Amniotic stem cell (primary cell): Measurements from ENCODE around the gene BCL11A.

Experiments used
- DNase-seq: peaks from one replicate; lab custom pipeline; 2025; lab: John Stamatoyannopoulos, UW

The BCL11A gene

GRCh38 chr2:60505880-60506260 lies 47.6 kb downstream of the BCL11A start:
- no peak for DNase-seq

DNA sequence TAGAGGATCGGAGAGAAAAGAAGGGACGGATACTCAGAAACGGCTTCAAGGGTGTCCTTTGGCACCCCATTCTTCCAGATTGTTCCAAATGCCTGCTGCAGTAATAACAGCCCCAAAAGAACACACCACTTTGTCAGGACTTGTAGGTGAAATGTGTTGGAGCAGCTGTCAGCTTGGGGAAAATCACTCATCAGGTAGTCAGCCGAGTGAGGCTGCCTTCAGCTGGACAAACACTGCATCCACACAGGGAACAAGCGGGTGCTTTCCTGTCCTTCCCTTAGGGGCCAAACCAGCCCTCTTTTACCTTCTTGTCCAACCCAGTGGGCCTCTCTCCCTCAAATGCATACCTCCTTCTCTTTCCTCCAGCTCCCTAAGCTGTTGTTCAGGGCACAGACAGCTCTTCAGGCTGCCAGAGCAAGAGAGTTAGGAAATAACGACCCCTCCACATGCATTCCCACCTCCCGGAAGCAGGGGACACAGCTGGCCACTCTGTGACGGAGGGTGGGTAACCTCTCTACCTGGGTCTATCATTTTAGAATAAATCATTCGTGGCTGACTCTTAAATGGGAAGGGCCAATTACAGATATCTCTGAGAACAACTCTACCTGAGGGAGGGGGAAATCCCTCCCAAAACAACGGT lies 48.1 kb downstream of the BCL11A start:
- no peak for DNase-seq

DNA sequence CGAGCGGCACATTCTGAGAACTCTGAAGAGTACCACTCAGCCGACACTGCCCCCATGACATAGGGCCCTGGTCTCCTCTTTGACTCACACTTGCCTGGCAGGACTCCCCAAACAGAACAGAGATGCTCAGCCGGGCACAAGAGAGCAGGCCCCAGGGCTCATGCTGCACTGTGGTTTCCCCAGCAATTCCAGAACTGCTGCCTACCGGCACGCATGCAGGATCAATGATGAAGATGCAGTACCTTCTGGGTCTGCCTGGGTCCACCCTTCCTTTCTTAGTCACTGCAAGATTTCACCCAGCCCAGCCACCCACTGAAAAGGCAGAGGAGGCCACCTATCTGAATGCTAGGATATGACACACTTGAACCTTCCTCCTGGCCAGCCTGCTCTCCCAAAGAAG lies 49.4 kb downstream of the BCL11A start:
- DNase-seq: no peak

GRCh38 chr2:60502144-60502543 lies 51.3 kb downstream of the BCL11A start:
- no peak for DNase-seq

GRCh38 chr2:60500861-60501260 lies 52.6 kb downstream of the BCL11A start:
- no peak for DNase-seq

GRCh38 chr2:60499651-60500265 lies 53.7 kb downstream of the BCL11A start:
- no peak for DNase-seq

- no peak for DNase-seq
Observed at GRCh38 chr2:60498816-60499429, 54.5 kb downstream of the BCL11A start.

- DNase-seq: no peak
Observed at GRCh38 chr2:60498127-60498815, 55.2 kb downstream of the BCL11A start.

GRCh38 chr2:60497500-60497899 lies 56.0 kb downstream of the BCL11A start:
- DNase-seq: no peak

- DNase-seq: no peak
Observed at GRCh38 chr2:60496956-60497355, 56.5 kb downstream of the BCL11A start.

DNA sequence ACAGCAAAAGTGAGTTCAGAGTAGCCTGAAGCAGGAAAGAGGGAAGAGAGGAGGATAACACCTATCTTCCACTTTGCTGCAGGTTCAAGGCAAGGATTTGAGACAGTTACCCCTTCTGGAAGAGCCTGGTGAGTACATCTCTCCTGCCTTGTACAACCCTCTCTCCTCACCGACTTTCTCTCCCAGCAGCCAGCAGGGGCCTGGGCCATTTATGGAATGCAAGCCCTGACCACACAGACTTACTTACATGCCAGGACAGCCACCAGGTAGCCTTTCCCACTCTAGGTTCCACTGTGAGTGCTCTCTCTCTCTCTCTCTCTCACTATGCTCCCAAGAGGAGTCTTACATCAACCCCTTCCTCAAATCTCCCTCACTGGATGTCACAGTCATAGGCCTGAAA lies 57.0 kb downstream of the BCL11A start:
- DNase-seq: no peak

- DNase-seq: no peak
Observed at GRCh38 chr2:60495041-60495625, 58.3 kb downstream of the BCL11A start.

- DNase-seq: no peak
Observed at GRCh38 chr2:60493804-60494387, 59.6 kb downstream of the BCL11A start.

DNA sequence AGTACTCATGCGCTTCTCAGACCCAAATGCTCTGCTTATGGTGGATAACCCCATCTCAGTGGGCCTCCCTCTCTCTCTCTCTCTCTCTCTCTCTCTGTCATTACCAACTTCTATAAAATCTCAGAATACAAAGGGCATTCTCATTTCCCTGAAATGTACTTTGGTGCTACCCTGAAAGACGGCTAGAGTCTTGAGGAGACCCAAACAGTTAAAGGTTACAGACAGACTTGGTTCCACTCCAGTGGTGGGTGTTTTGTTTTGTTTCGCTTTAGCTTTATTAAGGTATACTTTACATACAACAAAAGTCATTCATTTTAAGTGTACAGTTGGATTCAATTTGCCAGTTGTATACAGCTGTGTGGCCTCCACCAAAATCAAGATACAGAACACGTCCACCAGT lies 60.9 kb downstream of the BCL11A start:
- no peak for DNase-seq

DNA sequence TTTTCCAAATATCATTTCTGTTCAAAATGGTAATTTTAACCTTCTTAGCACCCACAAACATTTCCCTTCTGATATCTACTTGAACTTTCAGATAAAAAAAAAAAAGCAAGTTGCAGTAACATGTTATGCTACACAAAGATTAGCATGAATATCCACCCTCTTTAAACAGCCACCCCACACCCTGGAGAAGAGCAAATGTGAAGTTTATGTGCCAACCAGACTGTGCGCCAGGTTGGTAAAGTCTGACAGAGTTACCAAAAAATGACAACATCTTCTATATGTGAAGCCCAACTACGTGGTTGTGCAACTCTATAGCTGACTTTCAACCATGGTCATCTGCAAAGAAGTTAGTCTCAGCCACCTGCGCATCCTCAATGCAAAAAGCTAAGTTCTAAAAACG lies 62.6 kb downstream of the BCL11A start:
- no peak for DNase-seq

DNA sequence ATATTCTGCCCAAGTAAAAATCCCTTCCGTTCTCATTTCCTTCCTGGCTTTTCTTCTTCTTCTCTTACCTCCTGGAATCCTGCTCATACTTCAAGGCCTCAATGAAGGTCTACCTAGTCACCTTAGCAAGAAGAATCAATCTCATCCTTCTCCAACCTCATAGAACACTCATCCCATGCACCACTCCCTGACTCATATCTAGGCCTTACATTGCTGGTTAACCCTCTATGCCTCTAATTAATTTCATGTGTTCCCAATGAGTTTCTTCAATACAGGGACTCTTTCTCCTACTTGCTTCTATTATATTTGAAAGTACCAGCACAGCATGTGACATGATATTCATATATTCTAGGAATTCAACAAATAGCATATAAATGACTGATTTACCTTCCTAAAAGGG lies 63.0 kb downstream of the BCL11A start:
- DNase-seq: no peak

DNA sequence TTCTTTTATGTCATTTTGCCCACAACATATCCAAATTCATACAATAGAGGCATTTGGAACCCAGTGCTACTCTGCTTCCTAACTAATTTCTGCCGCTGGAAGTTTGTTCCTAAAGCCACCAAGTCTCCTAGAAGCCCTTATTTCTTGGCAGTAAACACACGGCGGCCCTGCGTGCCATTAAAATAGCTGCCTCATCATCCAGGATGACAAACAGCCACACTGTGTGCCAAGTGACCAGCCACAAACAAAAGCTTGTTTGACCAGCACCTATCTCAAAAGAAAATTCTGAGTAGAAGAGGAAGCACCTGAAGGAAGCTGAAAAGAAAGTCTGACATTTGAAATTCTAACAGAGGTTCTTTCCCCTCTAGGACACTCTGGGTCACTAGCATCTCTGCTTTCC lies 64.2 kb downstream of the BCL11A start:
- DNase-seq: no peak

GRCh38 chr2:60488291-60488690 lies 65.2 kb downstream of the BCL11A start:
- DNase-seq: no peak

DNA sequence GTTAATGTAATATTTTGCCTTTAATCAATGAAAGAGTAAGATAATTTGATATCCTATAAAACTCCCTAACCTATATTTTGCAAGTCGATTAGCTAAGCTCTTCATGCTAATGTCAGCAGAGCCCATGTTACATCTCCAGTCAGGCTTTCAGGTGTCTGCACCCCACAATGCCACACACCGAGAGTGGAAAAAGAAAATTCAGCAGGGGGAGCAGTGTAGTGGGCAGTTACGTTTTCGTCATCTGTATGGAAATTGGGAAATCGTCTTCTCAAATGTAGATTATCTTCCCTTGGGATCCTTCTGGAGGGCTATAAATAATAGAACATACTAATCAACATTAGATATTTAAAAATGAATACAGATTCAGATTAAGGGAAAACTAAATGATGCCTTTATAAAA lies 66.3 kb downstream of the BCL11A start:
- no peak for DNase-seq

DNA sequence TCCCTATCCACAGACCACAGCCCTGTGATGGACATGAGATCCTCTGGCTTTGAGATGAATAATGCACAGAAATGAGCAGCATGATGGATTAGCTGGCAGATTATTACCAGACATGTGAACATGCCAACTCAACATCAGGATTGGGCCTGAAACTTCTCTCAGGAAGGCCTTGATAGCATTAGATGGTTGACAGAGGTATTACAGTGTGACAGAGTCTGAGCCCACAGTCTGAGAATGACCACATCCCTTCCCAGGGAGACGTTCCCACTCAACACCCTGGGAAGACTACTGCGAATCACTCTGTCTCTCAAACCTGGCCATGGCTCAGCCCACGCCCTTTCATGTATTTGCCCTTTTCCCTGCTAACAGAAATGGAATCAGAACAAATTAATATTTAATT lies 66.9 kb downstream of the BCL11A start:
- DNase-seq: no peak

DNA sequence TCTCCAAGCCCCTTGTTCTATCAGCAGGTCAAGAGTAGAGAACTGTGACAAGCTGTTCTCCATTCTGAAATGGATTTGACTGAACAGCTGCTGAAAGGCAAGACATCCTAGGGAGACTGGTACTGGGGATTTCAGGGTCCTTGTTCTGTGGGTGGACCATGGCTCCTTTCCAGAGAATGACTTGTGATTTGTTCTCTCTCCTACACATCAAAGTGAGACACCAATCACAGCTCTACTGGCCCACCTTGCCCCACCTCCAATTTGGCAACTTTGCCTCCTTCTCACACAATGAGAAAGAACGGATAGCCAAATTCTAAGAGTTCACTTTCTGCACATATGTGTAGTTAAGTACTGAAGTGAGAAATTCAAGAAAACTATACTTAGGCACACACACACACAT lies 67.4 kb downstream of the BCL11A start:
- DNase-seq: no peak

GRCh38 chr2:60485550-60485949 lies 67.9 kb downstream of the BCL11A start:
- DNase-seq: no peak
